KOPT-K1 (cell line): ENCODE measurements around the gene ZNF189.

ENCODE experiments used
- H3K27ac ChIP-seq: fragments of 200-600 bp; sonication (generic); 2 replicates; pipeline ENCODE4 v1.5.1; 2016; ENCODE audit warnings: antibody characterized with exemption, mild to moderate bottlenecking, low read depth, low read length; ENCODE audit not compliant: poor library complexity, severe bottlenecking
- H3K36me3 ChIP-seq: fragments of 200-600 bp; sonication (generic); 2 replicates; pipeline ENCODE4 v1.5.1; 2017; ENCODE audit warnings: antibody characterized with exemption, mild to moderate bottlenecking, low read length, moderate library complexity; ENCODE audit not compliant: insufficient read depth
- H3K9me3 ChIP-seq: fragments of 200-600 bp; sonication (generic); 2 replicates; pipeline ENCODE4 v1.5.1; 2017; ENCODE audit warnings: antibody characterized with exemption, low read length, mild to moderate bottlenecking; ENCODE audit not compliant: insufficient read depth, poor library complexity, severe bottlenecking

The ZNF189 gene

DNA sequence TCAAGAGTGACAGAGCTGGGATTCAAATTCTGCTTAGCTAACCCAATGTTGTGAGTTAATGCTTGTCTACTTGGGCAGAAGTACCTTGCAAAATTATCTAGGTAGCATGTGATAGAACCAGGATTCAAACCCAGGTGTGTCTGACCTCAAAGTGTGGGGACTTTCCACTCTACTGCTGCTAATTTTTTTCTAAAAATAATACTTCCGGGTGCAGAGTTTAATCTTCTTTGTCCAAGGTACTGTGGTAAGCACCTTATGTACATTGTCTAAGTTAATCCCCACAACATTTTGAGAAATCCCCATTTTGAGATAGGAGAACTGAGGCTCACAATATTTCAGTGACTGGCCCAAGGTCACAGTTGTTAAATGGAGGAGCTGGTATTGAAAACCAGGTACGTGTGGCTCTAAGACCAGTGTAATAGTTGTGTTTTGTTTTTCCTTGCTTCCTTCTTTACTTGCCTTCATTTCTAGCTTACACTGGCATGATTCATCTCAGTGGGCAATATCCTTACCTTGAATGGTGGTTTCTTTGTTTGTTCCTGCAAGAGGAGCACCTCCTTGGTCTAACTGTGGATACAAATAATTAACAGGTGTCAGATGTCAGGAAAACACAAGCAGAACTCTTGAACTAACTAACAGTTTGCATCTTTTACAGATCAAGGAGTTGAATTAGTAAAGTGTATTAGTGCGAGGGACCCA, 29.5 kb downstream of the ZNF189 start:
- no peak overlapping the region for H3K27ac ChIP-seq

DNA sequence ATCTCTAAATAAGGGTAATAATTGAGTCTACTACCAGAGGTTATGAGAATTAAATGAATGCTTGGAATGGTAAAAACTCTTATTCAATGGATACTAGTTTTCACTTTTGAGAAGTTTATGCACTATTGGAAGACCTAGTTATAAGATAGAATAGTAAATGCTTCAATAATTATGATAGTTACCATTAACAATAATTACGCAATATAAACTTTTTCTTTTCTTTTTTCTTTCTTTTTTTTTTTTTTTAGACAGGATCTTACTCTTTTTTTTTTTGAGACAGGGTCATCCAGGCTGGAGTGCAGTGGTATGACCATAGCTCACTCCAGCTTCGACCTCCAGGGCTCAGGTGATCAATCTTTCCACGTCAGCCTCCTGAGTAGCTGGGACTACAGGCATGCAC, 30.3 kb downstream of the ZNF189 start:
- Histone ChIP-seq H3K27ac (no peak overlapping the region), H3K36me3 (no peaks in the 10 kb centered on the region), H3K9me3 (no peaks in the 10 kb centered on the region)

More for the DNA sequence above, 29.5 kb downstream of the ZNF189 start:
- Histone ChIP-seq H3K9me3 (no peaks in the 10 kb centered on the region), H3K36me3 (no peaks in the 10 kb centered on the region)

GRCh38 chr9:101429736-101430135, 31.1 kb downstream of the ZNF189 start:
- Histone ChIP-seq H3K9me3 (no peaks in the 10 kb centered on the region), H3K36me3 (no peaks in the 10 kb centered on the region), H3K27ac (no peak overlapping the region)

DNA sequence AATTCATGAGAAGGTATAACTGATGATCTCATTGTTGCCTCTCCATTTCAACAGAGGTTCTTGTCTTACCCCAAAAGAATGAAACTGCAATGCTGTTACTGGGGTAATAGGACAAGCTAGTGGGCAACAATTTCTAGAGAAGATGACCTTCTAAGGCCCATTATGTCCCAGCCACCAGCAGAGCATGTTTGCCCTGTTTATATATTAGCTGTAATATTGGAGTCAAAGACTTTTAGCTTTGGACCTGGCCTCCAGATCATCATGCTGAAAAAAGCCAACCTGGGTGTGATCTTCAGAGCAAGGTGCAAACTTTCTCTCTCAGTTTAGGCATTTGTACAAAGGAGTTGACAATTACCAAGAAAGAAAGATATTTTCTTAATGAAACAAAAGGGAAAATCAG, 33.5 kb downstream of the ZNF189 start:
- H3K27ac ChIP-seq, result no peak overlapping the region
- no peaks in the 10 kb centered on the region for H3K36me3 ChIP-seq
- H3K9me3 ChIP-seq, result no peaks in the 10 kb centered on the region

GRCh38 chr9:101432740-101433139, 34.1 kb downstream of the ZNF189 start:
- no peaks in the 10 kb centered on the region for H3K9me3 ChIP-seq
- H3K36me3 ChIP-seq, result no peaks in the 10 kb centered on the region
- H3K27ac ChIP-seq, result no peak overlapping the region

- H3K36me3 ChIP-seq, result no peaks in the 10 kb centered on the region
- H3K9me3 ChIP-seq, result no peaks in the 10 kb centered on the region
- no peak overlapping the region for H3K27ac ChIP-seq
Observed at GRCh38 chr9:101433229-101433628, 34.6 kb downstream of the ZNF189 start.

DNA sequence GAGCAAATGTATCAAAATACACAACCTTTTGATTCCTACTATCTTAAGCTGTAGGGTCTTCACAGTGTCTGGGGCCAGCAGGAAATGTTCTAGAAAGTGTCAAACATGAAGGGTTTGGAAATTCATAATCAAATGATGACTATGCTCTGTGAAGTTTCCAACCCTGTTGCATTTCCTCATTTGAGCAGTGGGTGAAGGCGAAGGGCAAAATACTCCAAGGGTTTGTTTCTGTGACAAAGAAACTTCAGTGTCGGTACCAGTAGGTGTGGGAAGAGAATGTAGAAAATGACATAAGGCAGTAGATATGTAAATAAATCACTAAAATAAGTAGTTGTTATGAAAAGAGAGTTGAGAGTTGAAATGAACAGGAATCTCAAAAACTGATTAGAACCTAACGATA, 36.3 kb downstream of the ZNF189 start:
- H3K27ac ChIP-seq, result no peak overlapping the region
- no peaks in the 10 kb centered on the region for H3K9me3 ChIP-seq

DNA sequence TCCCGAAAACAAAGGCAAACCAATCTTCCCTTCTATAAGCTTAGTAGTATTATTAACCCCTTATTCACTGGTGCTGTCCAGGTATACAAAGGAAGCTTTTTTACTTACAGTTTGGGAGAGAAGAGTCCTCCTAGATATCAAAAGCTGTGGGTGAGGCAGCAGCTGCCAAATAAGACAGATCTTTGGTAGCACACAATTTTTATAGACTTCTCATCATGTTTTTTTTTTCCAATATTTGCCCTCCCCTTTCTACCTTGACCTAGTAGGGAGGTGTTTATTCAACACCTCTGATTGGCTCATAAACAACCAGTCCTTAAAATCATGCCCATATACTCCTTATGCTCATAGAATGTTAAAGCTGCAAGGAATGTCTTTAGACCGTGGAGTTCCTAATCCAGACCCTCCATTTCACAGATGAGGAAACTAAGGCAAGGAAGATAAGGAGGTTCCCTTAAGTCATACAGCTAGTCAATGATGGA, 37.0 kb downstream of the ZNF189 start, which contains the start of gene ALDOB:
TSS of gene ALDOB (minus strand) at position 174 of the 479 bp plus-strand sequence. CDS start 4,887 bp downstream, outside the sequence.
- Histone ChIP-seq H3K9me3 (no peaks in the 10 kb centered on the region), H3K36me3 (no peaks in the 10 kb centered on the region), H3K27ac (no peak within 1 kb of the TSS)

More for the DNA sequence above, 36.3 kb downstream of the ZNF189 start:
- no peaks in the 10 kb centered on the region for H3K36me3 ChIP-seq

DNA sequence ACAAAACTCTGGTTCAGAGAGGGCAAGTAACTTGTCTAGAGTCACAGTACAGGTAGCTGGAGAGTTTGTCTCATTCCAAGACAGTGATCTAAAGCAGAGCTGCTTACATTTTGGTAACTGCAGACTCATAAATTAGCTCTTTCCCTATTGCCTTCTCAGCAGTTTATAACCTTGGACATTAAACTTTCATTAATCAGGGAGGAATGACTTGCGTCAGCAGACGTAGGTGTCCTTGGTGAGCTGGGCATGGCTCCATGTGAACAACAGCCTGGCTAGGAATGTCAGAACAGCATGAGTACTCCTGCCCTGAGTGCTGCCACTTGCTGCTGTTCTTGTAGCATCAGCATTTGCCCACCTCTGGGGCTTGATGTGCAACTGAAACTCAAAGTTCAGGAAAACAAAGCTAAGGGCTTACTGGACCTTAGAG, 39.2 kb downstream of the ZNF189 start:
- Histone ChIP-seq H3K36me3 (no peaks in the 10 kb centered on the region), H3K9me3 (no peaks in the 10 kb centered on the region), H3K27ac (no peak overlapping the region)

DNA sequence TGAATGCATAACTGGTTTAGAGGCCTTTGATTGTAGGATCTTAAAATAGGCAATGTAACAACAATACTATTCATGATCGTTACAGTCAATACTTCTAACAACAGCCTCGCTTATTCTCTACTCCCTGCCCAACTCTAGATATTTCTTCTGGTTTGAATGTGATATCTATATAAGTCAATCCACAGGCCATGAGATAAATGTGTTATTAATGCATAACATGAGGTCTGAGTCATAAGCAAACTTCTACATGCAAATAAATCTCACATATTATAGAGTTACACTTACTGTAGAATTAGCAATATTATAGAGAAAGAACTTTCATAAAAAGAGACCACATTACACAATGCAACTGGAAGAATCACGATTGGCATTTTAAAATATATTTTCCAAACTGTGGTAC, 39.9 kb downstream of the ZNF189 start:
- no peaks in the 10 kb centered on the region for H3K9me3 ChIP-seq
- H3K36me3 ChIP-seq, result no peaks in the 10 kb centered on the region
- H3K27ac ChIP-seq, result no peak overlapping the region

DNA sequence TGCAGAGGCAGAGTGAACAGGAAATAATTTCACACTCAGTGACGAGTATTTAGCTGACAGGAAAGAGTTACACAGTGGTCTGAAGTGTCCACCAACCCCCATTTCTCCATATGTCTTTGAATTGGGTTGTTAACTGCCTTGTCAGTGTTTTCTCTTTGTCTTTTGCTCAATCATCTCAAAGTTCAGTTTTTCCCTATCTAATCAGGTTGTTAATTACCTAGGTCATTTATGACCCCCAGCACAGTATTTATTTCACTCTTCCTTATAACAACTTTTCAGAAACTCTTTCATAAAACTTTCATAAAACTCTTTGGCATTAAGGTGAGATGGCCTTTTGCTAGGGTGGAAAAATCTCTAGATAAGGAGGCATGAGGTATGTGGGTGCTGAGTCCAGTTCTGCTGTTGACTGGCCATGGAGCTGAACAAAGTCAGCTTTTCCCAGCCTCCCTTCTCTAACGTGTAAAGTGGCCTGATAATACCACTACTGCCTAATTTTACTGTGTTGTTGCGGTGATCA, 42.1 kb downstream of the ZNF189 start:
- H3K36me3 ChIP-seq, result no peaks in the 10 kb centered on the region
- no peaks in the 10 kb centered on the region for H3K9me3 ChIP-seq
- no peak overlapping the region for H3K27ac ChIP-seq

- H3K36me3 ChIP-seq, result no peaks in the 10 kb centered on the region
Observed at GRCh38 chr9:101442318-101442717, 43.7 kb downstream of the ZNF189 start.

DNA sequence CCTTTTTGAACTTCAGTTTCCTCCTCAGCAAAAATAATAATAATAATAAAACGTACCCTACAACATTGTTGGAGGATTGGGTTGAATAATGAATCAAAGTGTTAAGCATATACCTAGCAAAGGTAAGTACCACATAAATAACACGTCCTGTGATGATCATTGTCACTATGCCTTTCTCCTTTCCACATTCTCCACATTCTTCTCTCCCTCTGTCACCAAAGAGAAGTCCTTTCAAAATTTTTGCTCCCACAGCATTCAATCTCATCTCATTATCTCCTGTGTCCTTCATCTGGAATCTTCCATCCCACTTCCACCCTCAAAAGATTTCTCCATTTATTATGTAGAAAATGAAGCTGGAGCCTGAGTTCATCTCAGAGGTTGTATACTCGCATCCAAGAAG, 44.1 kb downstream of the ZNF189 start:
- H3K36me3 ChIP-seq, result no peaks in the 10 kb centered on the region
- no peaks in the 10 kb centered on the region for H3K9me3 ChIP-seq
- H3K27ac ChIP-seq, result no peak overlapping the region

More at GRCh38 chr9:101442318-101442717, 43.7 kb downstream of the ZNF189 start:
- H3K27ac ChIP-seq, result no peak overlapping the region
- H3K9me3 ChIP-seq, result no peaks in the 10 kb centered on the region

DNA sequence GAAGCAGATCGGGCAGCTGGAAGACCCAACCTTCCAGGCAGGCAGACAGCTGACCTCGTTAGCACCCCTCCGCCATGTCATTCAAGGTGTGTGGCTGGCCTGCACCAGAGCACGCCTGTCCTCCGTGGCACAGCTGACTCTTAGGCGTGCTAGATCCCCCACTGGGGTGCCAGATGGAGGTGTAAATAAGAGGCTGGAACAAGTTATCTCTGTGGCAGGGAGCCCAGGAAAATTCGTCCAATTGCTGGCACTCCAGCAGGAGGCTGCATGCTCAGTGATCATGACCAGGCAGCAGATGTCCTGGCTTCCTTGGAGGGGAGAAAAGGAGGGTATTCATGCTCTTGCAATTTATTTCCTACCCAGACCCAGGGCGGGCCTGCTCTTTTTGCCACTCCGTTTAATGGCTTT, 44.7 kb downstream of the ZNF189 start:
- Histone ChIP-seq H3K27ac (no peak overlapping the region), H3K9me3 (no peaks in the 10 kb centered on the region), H3K36me3 (no peaks in the 10 kb centered on the region)

DNA sequence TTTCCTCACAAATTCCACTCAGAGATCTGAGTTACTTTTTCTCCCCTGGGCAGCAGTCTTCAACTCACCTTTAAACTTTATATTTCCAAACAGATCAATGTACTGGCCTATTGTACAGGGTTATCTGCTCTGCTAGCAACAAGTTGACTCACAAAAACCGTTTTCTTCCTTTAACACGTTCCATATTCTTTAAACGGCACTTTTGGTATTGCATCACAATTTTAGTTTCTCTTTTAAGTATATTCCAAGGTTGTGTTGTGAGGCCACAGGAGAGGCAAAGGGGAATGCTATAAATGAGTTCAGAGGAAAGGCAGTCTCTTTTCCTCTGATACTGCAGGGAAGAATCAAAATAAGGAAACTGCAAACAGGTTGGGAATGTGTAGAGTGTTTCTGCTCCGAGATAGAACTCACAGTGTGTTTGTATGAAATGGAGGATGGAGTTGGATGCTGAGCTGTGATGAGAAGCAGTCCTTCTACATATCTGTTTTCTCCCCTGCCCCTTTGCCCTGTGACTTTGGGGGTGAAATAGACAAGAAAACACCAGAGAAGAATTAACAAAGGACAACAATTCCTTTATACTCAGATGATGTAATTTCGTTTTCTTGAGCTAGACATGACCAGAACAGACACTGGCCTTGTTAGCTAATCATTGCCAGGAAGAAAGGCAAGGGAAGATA, 46.8 kb downstream of the ZNF189 start:
- Histone ChIP-seq H3K27ac (no peak overlapping the region), H3K36me3 (no peaks in the 10 kb centered on the region), H3K9me3 (no peaks in the 10 kb centered on the region)
